Endothelial cell of umbilical vein (primary cell): ENCODE data around the gene CLEC18C. TPM values are rescaled to one million over a fixed set of nuclear protein-coding genes. Genes with fewer than 3 reads are reported as not detected.
"Not testable (repeated sequence)": the region's sequence is repeated elsewhere in the genome, so short reads cannot be mapped to it uniquely, and the experiment has no call there.

Source experiments
- BruUV-seq: library from RNA; stranded (reverse); fragments of 400-500 nt; replicated peaks from 2 replicates; lab custom pipeline; 2021; lab: Mats Ljungman, UMichigan
- CTCF ChIA-PET: fragments of 300-600, 350-600 bp; sonication (Branson Sonifier 250); formaldehyde crosslinking; loops from one replicate; lab custom pipeline; 2021; ENCODE audit warnings: antibody characterized with exemption, inconsistent platforms; lab: Charles Lee
- POLR2A ChIA-PET: fragments of 300-600, 350-600 bp; sonication (Branson Sonifier 250); formaldehyde crosslinking; loops from one replicate; lab custom pipeline; 2021; ENCODE audit warnings: antibody characterized with exemption, inconsistent platforms; lab: Charles Lee
- DNase-seq: peaks from one replicate; pipeline ENCODE4 v3.0.0-alpha.2; 2011; ENCODE audit warnings: low read depth, low spot score
- FAIRE-seq: peaks from 2 replicates; lab custom pipeline; 2011; peaks lifted over from hg19 to GRCh38; lab: Jason Lieb, UNC
- H2AFZ ChIP-seq: 2 replicates; pipeline ENCODE4 v1.6.0; 2012; ENCODE audit warnings: low read depth, low read length, control low read depth, inconsistent platforms
- H3K27ac ChIP-seq: 2 replicates; pipeline ENCODE4 v1.5.1; 2011; ENCODE audit warnings: low read depth, mild to moderate bottlenecking, control low read depth, low read length, moderate library complexity; ENCODE audit not compliant: insufficient read depth
- H3K27me3 ChIP-seq, 2 experiments: 2 replicates each; pipeline versions ENCODE4 v1.6.0 to v1.6.1; 2011; ENCODE audit warnings: low read length in 2 of 2, mixed read lengths in 1 of 2; ENCODE audit not compliant: control insufficient read depth in 2 of 2, insufficient read depth in 2 of 2
- H3K36me3 ChIP-seq, 2 experiments: 2 replicates in 1 of 2; 3 replicates in 1 of 2; pipeline ENCODE4 v1.5.1; 2011; ENCODE audit warnings: low read length in 2 of 2, mild to moderate bottlenecking in 1 of 2, moderate library complexity in 1 of 2; ENCODE audit not compliant: control insufficient read depth in 2 of 2, insufficient read depth in 2 of 2; ENCODE audit errors: extremely low read depth in 1 of 2
- H3K4me1 ChIP-seq: 3 replicates; pipeline ENCODE4 v1.5.1; 2011; ENCODE audit warnings: mild to moderate bottlenecking, low read length; ENCODE audit not compliant: control insufficient read depth, insufficient read depth; ENCODE audit errors: extremely low read depth
- H3K4me2 ChIP-seq: 2 replicates; pipeline ENCODE4 v1.6.1; 2011; ENCODE audit warnings: low read length, control low read depth, mixed read lengths; ENCODE audit not compliant: insufficient read depth
- H3K4me3 ChIP-seq, 3 experiments: fragments of 200-600 bp in 1 of 3; sonication (generic), shearing (Covaris generic) in 1 of 3; replicated peaks in 1 of 3; 2 replicates each; pipeline ENCODE4 v1.5.1; 2011 to 2016; ENCODE audit warnings: control low read depth in 3 of 3, low read length in 3 of 3, mild to moderate bottlenecking in 2 of 3, inconsistent platforms in 1 of 3, low read depth in 1 of 3, moderate library complexity in 1 of 3; ENCODE audit not compliant: insufficient read depth in 1 of 3
- H3K79me2 ChIP-seq: 2 replicates; pipeline ENCODE4 v1.6.0; 2012; ENCODE audit warnings: low read length, inconsistent platforms; ENCODE audit not compliant: control insufficient read depth, insufficient read depth
- H3K9ac ChIP-seq: replicated peaks from 2 replicates; pipeline ENCODE3; 2011; ENCODE audit warnings: low read length, control low read depth; ENCODE audit not compliant: insufficient read depth; ENCODE audit errors: extremely low read depth
- H3K9me1 ChIP-seq: replicated peaks from 3 replicates; pipeline ENCODE4 v1.6.0; 2011; ENCODE audit warnings: mild to moderate bottlenecking, low read length; ENCODE audit not compliant: control insufficient read depth, insufficient read depth; ENCODE audit errors: extremely low read depth
- H3K9me3 ChIP-seq: replicated peaks from 2 replicates; pipeline ENCODE4 v1.5.1; 2012; ENCODE audit warnings: low read length, inconsistent platforms; ENCODE audit not compliant: control insufficient read depth, insufficient read depth
- H4K20me1 ChIP-seq: replicated peaks from 2 replicates; pipeline ENCODE3; 2011; ENCODE audit warnings: mild to moderate bottlenecking, low read length; ENCODE audit not compliant: control insufficient read depth, insufficient read depth; ENCODE audit errors: extremely low read depth
- EZH2 ChIP-seq: IDR thresholded peaks from 2 replicates; pipeline ENCODE4 v1.6.1; 2012; ENCODE audit warnings: borderline replicate concordance, low read depth, mild to moderate bottlenecking, moderate library complexity, low read length, inconsistent platforms; ENCODE audit not compliant: severe bottlenecking
- FOS ChIP-seq: IDR thresholded peaks from 2 replicates; pipeline ENCODE4 v1.6.1; 2011; ENCODE audit warnings: mild to moderate bottlenecking, low read length, moderate library complexity, borderline replicate concordance; ENCODE audit not compliant: insufficient read depth
- GATA2 ChIP-seq: IDR thresholded peaks from 2 replicates; pipeline ENCODE4 v1.7.0; 2011; ENCODE audit warnings: low read depth, mild to moderate bottlenecking, moderate library complexity, mixed read lengths, low read length; ENCODE audit not compliant: insufficient read length, insufficient read depth
- JUN ChIP-seq: IDR thresholded peaks from 2 replicates; pipeline ENCODE4 v1.6.1; 2011; ENCODE audit warnings: borderline replicate concordance, low read depth; ENCODE audit not compliant: insufficient read length, insufficient read depth
- MAX ChIP-seq: IDR thresholded peaks from 2 replicates; pipeline ENCODE4 v1.6.1; 2011; ENCODE audit not compliant: insufficient read depth, insufficient read length
- MYC ChIP-seq: IDR thresholded peaks from one replicate; pipeline ENCODE4 v1.6.1; 2011; ENCODE audit warnings: mild to moderate bottlenecking, low read depth, low read length
- POLR2A ChIP-seq: IDR thresholded peaks from 2 replicates; pipeline ENCODE4 v1.6.1; 2012; ENCODE audit warnings: low read depth, mild to moderate bottlenecking, control low read depth, low read length
- POLR2AphosphoS5 ChIP-seq: IDR thresholded peaks from 2 replicates; pipeline ENCODE4 v1.6.1; 2012; ENCODE audit warnings: low read depth, mild to moderate bottlenecking, control low read depth, low read length, moderate library complexity; ENCODE audit not compliant: insufficient read depth
- dilution Hi-C: fragments of 300-500 bp; cut with MboI; formaldehyde crosslinking; loops from one replicate; pipeline ENCODE4 v1.15.0; 2019; ENCODE audit warnings: low sequenced_read_pairs; ENCODE audit not compliant: extremely low pct_ligation_motif_present
- intact Hi-C: fragments of 100-400 bp; cut with micrococcal nuclease; formaldehyde crosslinking; loops from one replicate; pipeline ENCODE4 v1.10.0; 2022
- polyA plus RNA-seq, 4 experiments: library from polyadenylated mRNA; depleted of rRNA in 3 of 4; stranded (reverse) in 3 of 4; unstranded in 1 of 4; fragments of >200 nt; gene quantifications; 2 replicates each; pipeline versions ENCODE4 v1.2.1 to v1.2.3, GENCODE V29; 2011 to 2012; ENCODE audit warnings: missing spikeins in 1 of 4
- total RNA-seq: library from RNA; stranded (reverse); gene quantifications from 2 replicates; pipeline ENCODE4 v1.2.3, GENCODE V29; 2021
- TF ChIP-seq, protein P1 (sequence below), 2 donors: IDR thresholded peaks; 1 replicate in 1 of 2; 2 replicates in 1 of 2; pipeline ENCODE4 v1.5.1; 2011; ENCODE audit warnings: low read length in 2 of 2, mild to moderate bottlenecking in 2 of 2, moderate library complexity in 2 of 2, control low read depth in 1 of 2, inconsistent platforms in 1 of 2, low read depth in 1 of 2; ENCODE audit not compliant: insufficient read depth in 1 of 2; ENCODE audit errors: extremely low read depth in 1 of 2

The CLEC18C gene
- total and polyA plus RNA-seq, 2 donors (not counting 3 experiments of a cell fraction or from before 2014, with no cell fraction given) = not detected

- Histone ChIP-seq H3K27ac (no peak overlapping the region), H3K4me2 (no peak overlapping the region), H3K27me3 (no peaks in the 10 kb centered on the region), H3K9me3 (no peaks in the 10 kb centered on the region), H3K9me1 (no peaks in the 10 kb centered on the region), H2AFZ (no peak overlapping the region), H3K4me3 (no peak overlapping the region), H3K4me1 (peaks cover 9% of the 10 kb centered on the region), H3K79me2 (no peaks in the 10 kb centered on the region), H3K36me3 (peaks cover 8 to 22% of the 10 kb centered on the region in 2 experiments), H4K20me1 (no peaks in the 10 kb centered on the region), H3K9ac (no peak overlapping the region)
- dilution Hi-C loops = no loop called here
- BruUV-seq = no TSS peak
- no peak for FAIRE-seq
- ChIA-PET CTCF (interaction anchor here (1.6 to 6.3 kb wide), 2 partner anchors 91 to 104 kb away, joined by 4 to 40 read pairs; no protein-coding TSS in a partner anchor), POLR2A (no interaction called here)
- TF ChIP-seq MYC (no peak), POLR2A (no peak), MAX (no peak), GATA2 (no peak), FOS (no peak), JUN (no peak), POLR2AphosphoS5 (no peak), EZH2 (no peak)
- TF ChIP-seq, protein P1, sequence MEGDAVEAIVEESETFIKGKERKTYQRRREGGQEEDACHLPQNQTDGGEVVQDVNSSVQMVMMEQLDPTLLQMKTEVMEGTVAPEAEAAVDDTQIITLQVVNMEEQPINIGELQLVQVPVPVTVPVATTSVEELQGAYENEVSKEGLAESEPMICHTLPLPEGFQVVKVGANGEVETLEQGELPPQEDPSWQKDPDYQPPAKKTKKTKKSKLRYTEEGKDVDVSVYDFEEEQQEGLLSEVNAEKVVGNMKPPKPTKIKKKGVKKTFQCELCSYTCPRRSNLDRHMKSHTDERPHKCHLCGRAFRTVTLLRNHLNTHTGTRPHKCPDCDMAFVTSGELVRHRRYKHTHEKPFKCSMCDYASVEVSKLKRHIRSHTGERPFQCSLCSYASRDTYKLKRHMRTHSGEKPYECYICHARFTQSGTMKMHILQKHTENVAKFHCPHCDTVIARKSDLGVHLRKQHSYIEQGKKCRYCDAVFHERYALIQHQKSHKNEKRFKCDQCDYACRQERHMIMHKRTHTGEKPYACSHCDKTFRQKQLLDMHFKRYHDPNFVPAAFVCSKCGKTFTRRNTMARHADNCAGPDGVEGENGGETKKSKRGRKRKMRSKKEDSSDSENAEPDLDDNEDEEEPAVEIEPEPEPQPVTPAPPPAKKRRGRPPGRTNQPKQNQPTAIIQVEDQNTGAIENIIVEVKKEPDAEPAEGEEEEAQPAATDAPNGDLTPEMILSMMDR (IDR thresholded peaks at IDR 0.05; ENCODE audit: extremely low read depth in 1 of 2, insufficient read depth in 1 of 2, low read depth in 1 of 2, low read length in 2 of 2) = no peak
- no peak for DNase-seq
- intact Hi-C loops = no loop called here
Measured at GRCh38 chr16:70163596-70163995, 10.0 kb upstream of the CLEC18C start.

- POLR2A ChIA-PET, H3K4me3 ChIP-seq, H3K4me2 ChIP-seq, FAIRE-seq, H3K36me3 ChIP-seq, H2AFZ ChIP-seq, DNase-seq, H3K79me2 ChIP-seq, dilution Hi-C loops, H3K27me3 ChIP-seq, H3K27ac ChIP-seq, H4K20me1 ChIP-seq, intact Hi-C loops, BruUV-seq, H3K9me1 ChIP-seq, H3K9me3 ChIP-seq, H3K4me1 ChIP-seq, H3K9ac ChIP-seq: not testable (repeated sequence)
- CTCF ChIA-PET = interaction anchor here (0.7 kb wide), 1 partner anchor 84 kb away, joined by 3 read pairs; no protein-coding TSS in a partner anchor
Measured at GRCh38 chr16:70166688-70167087, 6.9 kb upstream of the CLEC18C start.

DNA sequence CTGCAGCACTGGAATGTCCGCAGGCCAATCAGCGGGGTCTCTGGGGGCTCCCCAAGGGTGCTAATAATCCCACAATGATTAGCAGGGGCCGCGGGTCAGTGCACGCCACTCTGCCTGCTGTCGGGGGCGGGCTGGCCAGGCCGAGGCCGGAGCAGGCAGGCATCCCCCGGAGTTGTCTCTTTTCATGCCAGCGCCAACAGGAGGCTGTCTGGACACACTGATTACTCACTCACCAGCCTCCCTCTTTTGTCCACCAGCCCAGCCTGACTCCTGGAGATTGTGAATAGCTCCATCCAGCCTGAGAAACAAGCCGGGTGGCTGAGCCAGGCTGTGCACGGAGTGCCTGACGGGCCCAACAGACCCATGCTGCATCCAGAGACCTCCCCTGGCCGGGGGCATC is 329 bp downstream of the CLEC18C start:
- H3K9me1 ChIP-seq, H3K4me3 ChIP-seq, dilution Hi-C loops, H4K20me1 ChIP-seq, DNase-seq, intact Hi-C loops, FAIRE-seq, POLR2A ChIA-PET, H3K9me3 ChIP-seq, BruUV-seq, H2AFZ ChIP-seq, H3K9ac ChIP-seq, H3K4me2 ChIP-seq, H3K36me3 ChIP-seq, H3K4me1 ChIP-seq, H3K79me2 ChIP-seq, H3K27ac ChIP-seq, CTCF ChIA-PET, H3K27me3 ChIP-seq: not testable (repeated sequence)
